Endothelial cell (in vitro differentiated cells): ENCODE measurements around the gene TAGLN2. TPM values are rescaled to one million over a fixed set of nuclear protein-coding genes. Genes with fewer than 3 reads are reported as not detected.

Experiments used
- DNase-seq: peaks from one replicate; pipeline ENCODE4 v3.0.0; 2021; ENCODE audit warnings: low spot score
- H3K27ac Mint-ChIP-seq: one replicate; pipeline ENCODE4 v1.8.0; 2021; ENCODE audit warnings: mixed read lengths, inconsistent platforms; ENCODE audit not compliant: unreplicated experiment
- H3K27me3 Mint-ChIP-seq: one replicate; pipeline ENCODE4 v1.8.0; 2021; ENCODE audit warnings: mild to moderate bottlenecking, moderate library complexity, mixed read lengths, inconsistent platforms; ENCODE audit not compliant: unreplicated experiment
- H3K36me3 Mint-ChIP-seq: one replicate; pipeline ENCODE4 v1.8.0; 2021; ENCODE audit warnings: mild to moderate bottlenecking, low read depth, mixed read lengths, inconsistent platforms; ENCODE audit not compliant: unreplicated experiment
- H3K4me1 Mint-ChIP-seq: one replicate; pipeline ENCODE4 v1.8.0; 2021; ENCODE audit warnings: mild to moderate bottlenecking, mixed read lengths, inconsistent platforms; ENCODE audit not compliant: unreplicated experiment
- H3K4me3 Mint-ChIP-seq: one replicate; pipeline ENCODE4 v1.8.0; 2021; ENCODE audit warnings: mild to moderate bottlenecking, mixed read lengths, inconsistent platforms; ENCODE audit not compliant: unreplicated experiment
- H3K9me3 Mint-ChIP-seq: one replicate; pipeline ENCODE4 v1.8.0; 2021; ENCODE audit warnings: mixed read lengths, inconsistent platforms; ENCODE audit not compliant: unreplicated experiment
- total RNA-seq: library from RNA; stranded (reverse); fragmentation: NEBNext Ultra II Directional; extraction: Animal tissue kit (Norgen Biotek cat#: 25700); gene quantifications from one replicate; pipeline ENCODE4 v1.2.1, GENCODE V29; 2021; ENCODE audit not compliant: unreplicated experiment
- TF ChIP-seq, protein P1 (sequence below): fragments of 200-600 bp; sonication (generic); IDR thresholded peaks from one replicate; pipeline ENCODE4 v1.5.0; 2021; ENCODE audit warnings: antibody characterized with exemption; ENCODE audit not compliant: unreplicated experiment

Gene TAGLN2
- total RNA-seq, 1 donor from 2014 or later = 95.2 TPM

DNA sequence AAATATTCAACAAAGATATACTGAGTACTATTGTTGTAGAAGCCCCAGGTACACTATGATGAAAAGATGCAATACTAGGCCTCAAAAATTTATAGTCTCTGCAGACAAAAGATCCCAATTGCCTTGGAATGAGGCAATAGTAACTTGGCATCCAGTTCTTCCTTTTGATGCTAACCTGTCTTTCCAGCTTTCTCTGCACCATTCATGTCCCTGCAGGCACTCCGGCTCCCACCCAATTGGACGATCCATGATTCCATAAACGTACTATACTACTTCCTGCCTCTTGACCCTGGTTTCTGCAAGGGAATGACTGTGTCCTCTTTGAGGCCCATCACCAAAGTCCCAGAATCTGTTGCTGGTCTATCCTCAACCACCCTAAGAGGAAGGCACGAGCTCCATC lies 8.0 kb upstream of the TAGLN2 start:
- Mint-ChIP-seq H3K27me3 (peaks cover 18% of the 10 kb centered on the region), H3K4me3 (no peak overlapping the region), H3K27ac (peak overlapping the region; percentile 30), H3K36me3 (peaks cover 16% of the 10 kb centered on the region), H3K9me3 (no peaks in the 10 kb centered on the region), H3K4me1 (no peaks in the 10 kb centered on the region)
- DNase-seq = no peak
- TF ChIP-seq, protein P1, sequence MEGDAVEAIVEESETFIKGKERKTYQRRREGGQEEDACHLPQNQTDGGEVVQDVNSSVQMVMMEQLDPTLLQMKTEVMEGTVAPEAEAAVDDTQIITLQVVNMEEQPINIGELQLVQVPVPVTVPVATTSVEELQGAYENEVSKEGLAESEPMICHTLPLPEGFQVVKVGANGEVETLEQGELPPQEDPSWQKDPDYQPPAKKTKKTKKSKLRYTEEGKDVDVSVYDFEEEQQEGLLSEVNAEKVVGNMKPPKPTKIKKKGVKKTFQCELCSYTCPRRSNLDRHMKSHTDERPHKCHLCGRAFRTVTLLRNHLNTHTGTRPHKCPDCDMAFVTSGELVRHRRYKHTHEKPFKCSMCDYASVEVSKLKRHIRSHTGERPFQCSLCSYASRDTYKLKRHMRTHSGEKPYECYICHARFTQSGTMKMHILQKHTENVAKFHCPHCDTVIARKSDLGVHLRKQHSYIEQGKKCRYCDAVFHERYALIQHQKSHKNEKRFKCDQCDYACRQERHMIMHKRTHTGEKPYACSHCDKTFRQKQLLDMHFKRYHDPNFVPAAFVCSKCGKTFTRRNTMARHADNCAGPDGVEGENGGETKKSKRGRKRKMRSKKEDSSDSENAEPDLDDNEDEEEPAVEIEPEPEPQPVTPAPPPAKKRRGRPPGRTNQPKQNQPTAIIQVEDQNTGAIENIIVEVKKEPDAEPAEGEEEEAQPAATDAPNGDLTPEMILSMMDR = no peak

DNA sequence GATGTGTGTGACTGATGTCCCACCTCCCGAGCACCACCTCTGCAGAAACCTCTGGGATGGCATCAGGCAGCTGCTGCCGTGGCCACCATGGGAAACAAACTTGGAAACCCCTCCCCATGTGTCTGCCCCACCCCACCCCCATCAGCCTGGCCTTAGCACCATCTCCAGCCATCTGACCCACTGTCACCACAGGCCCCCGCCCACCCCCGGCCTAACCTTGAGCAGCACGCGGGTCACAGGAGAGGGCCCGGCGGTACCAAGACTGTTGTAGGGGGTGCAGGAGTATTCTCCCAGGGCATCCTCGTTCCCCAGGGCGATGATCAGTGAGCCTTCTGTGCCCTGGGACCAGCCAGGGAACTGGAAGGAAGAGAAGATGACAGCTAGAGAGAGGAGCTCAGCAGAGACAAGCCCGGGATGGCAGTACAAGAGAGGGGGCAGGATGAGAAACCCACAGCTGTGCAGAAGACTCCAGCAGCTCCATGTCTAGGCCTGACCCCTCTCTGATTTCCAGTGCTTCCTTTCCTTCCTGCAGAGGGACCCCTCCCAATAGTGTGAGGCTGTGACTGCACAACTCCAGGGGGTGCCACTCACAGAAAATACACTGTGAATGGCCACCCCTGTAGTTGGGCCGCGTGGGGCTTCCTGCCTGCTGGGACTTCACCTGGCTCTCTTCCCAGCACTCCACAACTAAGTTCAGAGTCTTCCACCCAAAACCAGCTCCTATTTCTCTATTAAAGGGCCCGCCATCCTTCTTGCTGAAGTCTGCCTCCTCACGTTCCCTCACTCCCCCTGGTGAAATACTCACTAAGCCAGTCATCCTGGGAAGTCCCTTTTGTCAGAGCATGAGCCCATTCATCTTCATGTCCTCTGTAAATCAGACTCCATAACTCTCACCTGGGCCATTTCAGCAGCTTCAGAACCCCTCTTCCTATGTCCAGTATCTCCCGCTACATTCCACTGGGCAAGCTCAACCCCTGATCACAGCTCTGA lies 7.3 kb upstream of the TAGLN2 start:
- H3K27me3 Mint-ChIP-seq = peaks cover 18% of the 10 kb centered on the region
- peaks cover 16% of the 10 kb centered on the region for H3K36me3 Mint-ChIP-seq
- TF ChIP-seq, protein P1 = no peak
- H3K4me3 Mint-ChIP-seq = no peak overlapping the region
- no peak for DNase-seq
- H3K4me1 Mint-ChIP-seq = no peaks in the 10 kb centered on the region
- peak overlapping the region; percentile 30 for H3K27ac Mint-ChIP-seq
- H3K9me3 Mint-ChIP-seq = no peaks in the 10 kb centered on the region

DNA sequence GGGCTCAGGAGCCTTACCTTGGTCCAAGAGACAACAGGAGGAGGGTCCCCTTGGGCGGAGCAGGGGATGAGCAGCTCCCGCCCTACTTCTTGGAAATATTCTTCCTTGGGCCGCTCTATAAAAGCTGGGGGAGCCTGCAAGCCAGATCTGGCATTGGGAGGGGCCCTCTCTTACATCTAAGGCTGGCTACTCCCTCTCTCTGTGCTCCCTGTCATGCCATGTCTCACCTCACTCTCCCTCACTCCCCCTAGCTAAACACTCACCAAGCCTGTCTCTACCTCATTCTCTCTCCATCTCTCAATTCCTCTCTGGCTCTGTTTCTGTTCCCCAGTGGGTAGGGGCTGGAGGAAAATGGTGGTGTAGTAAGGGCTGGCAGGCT lies 6.5 kb upstream of the TAGLN2 start:
- H3K27ac Mint-ChIP-seq = no peak overlapping the region
- H3K4me3 Mint-ChIP-seq = no peak overlapping the region
- H3K4me1 Mint-ChIP-seq = no peaks in the 10 kb centered on the region
- no peaks in the 10 kb centered on the region for H3K9me3 Mint-ChIP-seq
- peaks cover 18% of the 10 kb centered on the region for H3K27me3 Mint-ChIP-seq
- TF ChIP-seq, protein P1 = no peak
- DNase-seq = no peak
- H3K36me3 Mint-ChIP-seq = peaks cover 16% of the 10 kb centered on the region

DNA sequence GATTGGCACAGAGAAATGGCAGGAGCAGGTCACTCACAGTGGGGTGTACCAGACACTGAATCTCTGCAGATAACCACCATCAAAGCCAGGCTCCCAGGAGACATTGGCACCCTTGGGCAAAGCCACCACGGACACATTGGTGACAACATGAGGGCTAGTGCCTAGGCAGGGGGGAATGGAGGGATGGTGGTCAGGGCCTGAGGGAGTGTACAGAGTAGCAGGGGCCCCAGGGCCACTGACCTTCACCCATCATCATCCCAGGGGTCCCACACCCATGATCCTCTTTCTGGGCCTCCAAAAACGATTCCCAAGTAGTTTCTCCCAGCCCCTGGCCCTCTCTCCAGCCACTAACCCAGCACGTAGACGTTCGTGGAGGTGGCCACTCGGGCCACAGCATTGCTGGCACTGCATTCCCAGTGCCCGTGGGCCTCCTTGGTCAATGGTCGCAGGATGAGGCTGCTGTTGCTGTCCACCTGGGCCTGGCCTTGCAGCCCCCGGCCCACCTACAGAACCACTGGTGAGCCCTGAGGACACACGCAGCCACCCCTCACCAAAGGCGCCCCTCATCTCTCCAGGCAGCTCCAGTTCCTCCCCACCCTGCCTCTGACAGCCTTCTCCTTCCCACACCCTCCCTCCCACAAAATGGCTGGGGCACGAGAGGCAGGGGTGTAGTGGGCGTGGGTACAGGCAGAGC lies 5.9 kb upstream of the TAGLN2 start:
- no peak overlapping the region for H3K27ac Mint-ChIP-seq

More for the DNA sequence above, 5.9 kb upstream of the TAGLN2 start:
- no peak for DNase-seq
- Mint-ChIP-seq H3K4me3 (no peak overlapping the region), H3K9me3 (no peaks in the 10 kb centered on the region), H3K27me3 (peaks cover 19% of the 10 kb centered on the region), H3K4me1 (peaks cover 1% of the 10 kb centered on the region), H3K36me3 (peaks cover 16% of the 10 kb centered on the region)
- TF ChIP-seq, protein P1 = no peak
